ENCODE data around the gene GRB2.
A peak's percentile ranks its signal among the peaks of the same experiment; 100 is the strongest.
"Not testable (repeated sequence)": the region's sequence is repeated elsewhere in the genome, so short reads cannot be mapped to it uniquely, and the experiment has no call there.

The GRB2 gene

DNA sequence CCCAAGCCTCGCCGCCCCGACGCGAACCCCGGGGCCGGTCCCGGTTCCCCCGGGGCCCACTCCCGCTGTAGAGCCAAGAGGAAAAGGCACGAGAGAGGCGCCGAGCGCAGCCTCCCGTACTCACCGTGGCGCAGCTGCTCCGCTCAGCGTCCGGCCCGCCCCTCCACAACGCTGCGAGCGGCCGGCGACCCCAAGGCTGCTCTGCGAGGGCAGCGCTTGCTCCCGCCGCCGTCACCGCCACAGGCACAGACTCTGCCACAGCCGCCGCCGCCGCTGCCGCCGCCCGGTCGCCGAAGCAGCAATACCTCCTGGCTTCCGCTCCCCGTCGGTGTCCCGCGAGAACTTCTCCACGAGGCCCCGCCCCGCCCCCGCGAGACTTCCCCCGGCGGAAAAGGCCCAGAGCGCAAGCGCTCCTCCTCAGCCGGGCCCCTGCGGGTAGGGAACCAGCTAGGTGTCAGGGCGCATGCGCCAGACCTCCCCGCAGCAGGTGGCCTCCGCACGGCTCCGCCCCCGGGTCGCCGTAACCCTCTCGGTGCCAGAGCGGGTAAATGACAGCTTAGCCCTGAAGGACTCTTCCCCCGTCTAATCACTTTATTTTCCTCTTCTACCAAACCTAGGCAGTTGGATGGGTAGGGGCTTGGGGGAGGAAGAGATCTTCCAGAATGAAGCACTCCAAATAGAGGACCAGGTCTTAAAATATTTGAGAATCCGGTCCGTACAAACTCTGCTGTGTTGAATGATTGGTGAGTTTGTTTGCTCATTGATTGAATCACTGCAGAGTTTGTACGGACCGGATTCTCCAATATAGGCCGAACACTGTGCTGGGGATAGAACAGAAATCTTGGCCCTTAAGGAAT is at the start of gene GRB2:
Gene GRB2 (minus strand): TSS at position 314 of the 857 bp plus-strand sequence. CDS start 12,050 bp downstream, outside the sequence.
- FAIRE-seq (no peak), DNase-seq (ENCODE audit: insufficient read length, low spot score) (peak; percentile 90)
- TF ChIP-seq, protein P1, sequence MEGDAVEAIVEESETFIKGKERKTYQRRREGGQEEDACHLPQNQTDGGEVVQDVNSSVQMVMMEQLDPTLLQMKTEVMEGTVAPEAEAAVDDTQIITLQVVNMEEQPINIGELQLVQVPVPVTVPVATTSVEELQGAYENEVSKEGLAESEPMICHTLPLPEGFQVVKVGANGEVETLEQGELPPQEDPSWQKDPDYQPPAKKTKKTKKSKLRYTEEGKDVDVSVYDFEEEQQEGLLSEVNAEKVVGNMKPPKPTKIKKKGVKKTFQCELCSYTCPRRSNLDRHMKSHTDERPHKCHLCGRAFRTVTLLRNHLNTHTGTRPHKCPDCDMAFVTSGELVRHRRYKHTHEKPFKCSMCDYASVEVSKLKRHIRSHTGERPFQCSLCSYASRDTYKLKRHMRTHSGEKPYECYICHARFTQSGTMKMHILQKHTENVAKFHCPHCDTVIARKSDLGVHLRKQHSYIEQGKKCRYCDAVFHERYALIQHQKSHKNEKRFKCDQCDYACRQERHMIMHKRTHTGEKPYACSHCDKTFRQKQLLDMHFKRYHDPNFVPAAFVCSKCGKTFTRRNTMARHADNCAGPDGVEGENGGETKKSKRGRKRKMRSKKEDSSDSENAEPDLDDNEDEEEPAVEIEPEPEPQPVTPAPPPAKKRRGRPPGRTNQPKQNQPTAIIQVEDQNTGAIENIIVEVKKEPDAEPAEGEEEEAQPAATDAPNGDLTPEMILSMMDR (IDR thresholded peaks at IDR 0.05; ENCODE audit: insufficient read depth, missing control alignments), result no peak

DNA sequence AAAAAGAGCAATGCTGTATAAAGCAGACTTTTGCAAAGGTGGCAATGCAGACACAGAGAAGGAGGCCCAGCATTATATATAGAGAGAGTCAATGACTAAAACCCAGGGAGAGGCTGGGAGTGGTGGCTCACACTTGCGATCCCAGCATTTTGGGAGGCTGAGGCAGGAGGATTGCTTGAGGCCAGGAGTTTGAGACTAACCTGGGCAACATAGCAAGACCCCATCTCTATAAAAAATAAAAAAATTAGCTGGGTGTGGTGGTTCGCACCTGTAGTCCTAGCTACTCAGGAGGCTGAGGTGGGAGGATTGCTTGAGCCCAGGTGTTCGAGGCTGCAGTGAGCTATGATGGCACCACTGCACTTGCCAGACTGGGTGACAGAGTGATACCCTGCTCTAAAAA is 49.2 kb upstream of the GRB2 start:
- FAIRE-seq, result not testable (repeated sequence)

DNA sequence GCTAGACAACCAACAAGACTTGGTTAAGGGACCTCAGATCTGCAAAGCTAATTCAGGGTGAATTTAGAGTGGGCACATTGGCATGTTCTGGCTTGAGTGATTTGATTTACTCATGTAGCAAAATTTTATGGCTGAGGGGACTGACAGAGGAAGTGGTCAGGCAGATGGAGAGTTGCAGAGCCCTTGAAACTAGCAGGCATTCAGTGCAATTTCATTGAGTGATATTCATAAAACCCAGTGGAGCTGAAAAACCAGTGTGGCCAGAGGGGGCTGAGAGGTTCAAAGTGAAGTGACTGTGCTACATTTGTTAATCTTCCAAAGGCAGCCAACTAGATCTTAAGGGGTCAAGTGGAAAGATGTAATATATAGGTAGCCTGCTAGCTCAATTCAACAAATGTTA is 48.7 kb upstream of the GRB2 start:
- TF ChIP-seq, protein P1 (IDR thresholded peaks at IDR 0.05; ENCODE audit: insufficient read depth, missing control alignments), result no peak
- FAIRE-seq (no peak), DNase-seq (ENCODE audit: insufficient read length, low spot score) (no peak)

More for the DNA sequence above, 49.2 kb upstream of the GRB2 start:
- not testable (repeated sequence) for DNase-seq (ENCODE audit: insufficient read length, low spot score)

DNA sequence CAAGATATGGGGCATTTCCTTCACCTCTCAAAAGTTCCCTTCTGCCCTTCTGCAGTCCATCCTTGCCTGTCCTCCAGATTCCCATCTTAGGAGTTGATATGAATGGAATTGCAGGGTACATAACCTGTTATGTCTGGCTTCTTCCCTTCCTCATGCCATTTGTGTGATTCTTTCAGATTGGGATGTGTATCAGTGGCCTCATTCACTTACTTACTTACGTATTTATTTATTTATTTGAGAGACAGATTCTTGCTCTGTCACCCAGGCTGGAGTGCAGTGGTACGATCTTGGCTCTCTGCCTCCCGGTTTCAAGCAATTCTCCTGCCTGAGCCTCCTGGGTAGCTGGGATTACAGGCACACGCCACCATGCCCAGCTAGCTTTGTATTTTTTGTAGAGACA is 44.8 kb upstream of the GRB2 start:
- TF ChIP-seq, protein P1 (IDR thresholded peaks at IDR 0.05; ENCODE audit: insufficient read depth, missing control alignments), result no peak
- no peak for FAIRE-seq
- no peak for DNase-seq (ENCODE audit: insufficient read length, low spot score)

DNA sequence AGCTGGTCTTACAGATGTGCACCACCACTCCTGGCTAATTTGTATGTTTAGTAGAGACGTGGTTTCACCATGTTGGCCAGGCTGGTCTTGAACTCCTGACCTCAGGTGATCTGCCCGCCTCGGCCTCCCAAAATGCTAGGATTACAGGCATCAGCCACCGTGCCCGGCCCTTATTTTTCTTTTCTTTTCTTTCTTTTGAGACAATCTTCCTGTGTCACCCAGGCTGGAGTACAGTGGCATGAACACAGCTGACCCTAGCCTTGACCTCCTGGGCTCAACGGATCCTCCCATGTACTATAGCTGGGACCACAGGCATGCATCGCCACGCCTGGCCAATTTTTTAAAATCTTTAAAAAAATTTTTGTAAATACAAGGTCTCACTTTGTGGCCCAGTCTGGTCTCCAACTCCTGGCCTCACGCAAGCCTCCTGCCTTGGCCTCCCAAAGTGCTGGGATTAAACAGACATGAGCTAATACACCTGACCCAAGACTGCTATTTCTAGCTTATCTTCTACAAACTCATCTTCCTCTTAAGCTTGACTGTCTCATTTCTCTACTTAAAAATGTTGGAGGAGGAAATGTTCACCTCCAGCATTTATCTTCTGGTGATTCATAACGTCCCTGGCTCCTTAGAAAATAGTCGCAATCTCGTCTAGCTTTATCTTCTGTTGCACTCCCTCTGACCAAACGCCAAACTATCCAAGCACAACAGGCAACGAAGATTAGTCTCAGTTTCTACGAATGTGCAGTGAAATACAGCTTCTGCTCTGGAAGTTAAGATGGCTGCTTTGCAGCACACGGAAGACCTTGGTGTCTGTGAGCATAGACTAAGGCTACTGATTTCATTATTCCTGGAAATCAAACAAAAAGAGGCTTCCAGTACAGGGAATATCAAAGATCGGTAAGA is 42.7 kb upstream of the GRB2 start:
- FAIRE-seq (no peak), DNase-seq (ENCODE audit: insufficient read length, low spot score) (no peak)
- TF ChIP-seq, protein P1 (IDR thresholded peaks at IDR 0.05; ENCODE audit: insufficient read depth, missing control alignments), result no peak

DNA sequence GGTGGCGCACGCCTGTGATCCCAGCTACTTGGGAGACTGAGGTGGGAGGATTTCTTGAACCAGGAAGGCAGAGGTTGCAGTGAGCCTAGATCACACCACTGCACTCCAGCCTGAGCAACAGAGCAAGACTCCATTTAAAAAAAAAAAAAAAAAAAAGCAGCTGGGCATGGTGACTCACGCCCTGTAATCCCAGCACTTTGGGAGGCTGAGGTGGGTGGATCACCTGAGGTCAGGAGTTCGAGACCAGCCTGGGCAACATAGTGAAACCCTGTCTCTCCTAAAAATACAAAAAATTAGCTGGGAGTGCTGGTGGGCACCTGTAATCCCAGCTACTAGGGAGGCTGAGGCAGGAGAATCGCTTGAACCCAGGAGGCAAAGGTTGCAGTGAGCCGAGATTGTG is 40.4 kb upstream of the GRB2 start:
- FAIRE-seq; DNase-seq (ENCODE audit: insufficient read length, low spot score): not testable (repeated sequence)

DNA sequence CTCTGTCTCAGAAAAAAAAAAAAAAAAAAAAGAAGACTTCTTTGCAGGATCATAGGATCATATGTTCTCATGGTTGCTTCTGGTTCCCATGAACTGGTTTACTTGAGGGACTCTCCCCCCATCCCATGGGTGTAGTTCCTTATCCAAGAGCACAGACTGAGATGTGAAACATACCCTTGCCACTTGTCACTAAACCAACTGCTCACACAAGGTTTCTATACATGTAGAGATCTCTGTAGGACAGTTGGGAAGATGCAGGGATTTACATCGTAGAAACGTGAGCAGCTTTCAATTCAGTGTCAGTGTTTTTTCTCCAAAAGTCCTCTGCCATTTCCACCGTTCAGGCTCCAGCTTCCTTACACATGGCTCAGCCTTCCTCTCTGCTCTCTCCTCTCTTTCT is 39.8 kb upstream of the GRB2 start:
- FAIRE-seq (no peak), DNase-seq (ENCODE audit: insufficient read length, low spot score) (no peak)
- TF ChIP-seq, protein P1 (IDR thresholded peaks at IDR 0.05; ENCODE audit: insufficient read depth, missing control alignments), result no peak
